ENCODE measurements around the gene TBC1D24.
A peak's percentile ranks its signal among the peaks of the same experiment; 100 is the strongest.

The TBC1D24 gene

GRCh38 chr16:2500430-2500917 lies 25.5 kb downstream of the TBC1D24 start:
- no peak for DNase-seq

DNA sequence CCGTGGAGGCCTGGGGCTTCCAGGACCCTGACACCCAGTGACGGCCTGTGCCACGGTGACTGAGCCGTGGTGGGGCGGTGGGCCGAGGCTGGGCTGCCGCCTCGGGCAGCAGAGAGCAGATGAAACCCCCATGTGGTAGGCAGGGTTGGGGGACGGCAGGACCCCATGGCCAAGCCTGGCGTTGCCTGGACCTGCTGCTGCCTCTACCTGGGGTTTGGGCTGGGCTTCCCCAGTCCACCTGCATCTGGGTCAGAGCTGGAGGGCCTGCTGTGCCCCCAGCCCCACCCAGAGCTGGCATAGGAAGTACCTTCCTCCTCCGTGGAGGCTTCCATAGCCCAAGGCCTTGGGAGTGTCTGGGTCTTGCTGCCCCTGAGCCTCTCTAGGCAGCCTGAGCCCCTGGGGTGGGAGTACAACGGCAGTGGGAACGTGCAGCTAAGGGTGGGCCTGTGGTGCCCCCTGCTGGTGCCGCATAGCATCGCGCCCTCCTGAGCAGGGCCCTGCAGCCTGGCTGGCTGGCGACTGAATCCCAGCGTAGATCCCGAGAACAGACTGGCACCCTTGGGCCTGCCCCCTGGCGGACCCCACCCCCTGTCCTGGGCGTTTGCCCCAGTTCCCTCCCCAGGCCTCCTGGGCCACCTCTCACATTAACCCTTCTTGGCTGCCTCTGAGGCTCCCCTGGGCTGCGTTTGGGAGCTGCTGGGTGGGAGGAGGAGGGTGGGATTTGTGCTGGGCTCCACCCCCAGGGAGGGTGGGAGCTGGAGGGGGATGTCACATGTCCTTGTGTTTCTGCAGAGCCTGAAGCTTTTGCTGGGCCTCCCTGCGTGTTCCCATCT lies 26.2 kb downstream of the TBC1D24 start:
- DNase-seq = peak; percentile 35 to 55

DNA sequence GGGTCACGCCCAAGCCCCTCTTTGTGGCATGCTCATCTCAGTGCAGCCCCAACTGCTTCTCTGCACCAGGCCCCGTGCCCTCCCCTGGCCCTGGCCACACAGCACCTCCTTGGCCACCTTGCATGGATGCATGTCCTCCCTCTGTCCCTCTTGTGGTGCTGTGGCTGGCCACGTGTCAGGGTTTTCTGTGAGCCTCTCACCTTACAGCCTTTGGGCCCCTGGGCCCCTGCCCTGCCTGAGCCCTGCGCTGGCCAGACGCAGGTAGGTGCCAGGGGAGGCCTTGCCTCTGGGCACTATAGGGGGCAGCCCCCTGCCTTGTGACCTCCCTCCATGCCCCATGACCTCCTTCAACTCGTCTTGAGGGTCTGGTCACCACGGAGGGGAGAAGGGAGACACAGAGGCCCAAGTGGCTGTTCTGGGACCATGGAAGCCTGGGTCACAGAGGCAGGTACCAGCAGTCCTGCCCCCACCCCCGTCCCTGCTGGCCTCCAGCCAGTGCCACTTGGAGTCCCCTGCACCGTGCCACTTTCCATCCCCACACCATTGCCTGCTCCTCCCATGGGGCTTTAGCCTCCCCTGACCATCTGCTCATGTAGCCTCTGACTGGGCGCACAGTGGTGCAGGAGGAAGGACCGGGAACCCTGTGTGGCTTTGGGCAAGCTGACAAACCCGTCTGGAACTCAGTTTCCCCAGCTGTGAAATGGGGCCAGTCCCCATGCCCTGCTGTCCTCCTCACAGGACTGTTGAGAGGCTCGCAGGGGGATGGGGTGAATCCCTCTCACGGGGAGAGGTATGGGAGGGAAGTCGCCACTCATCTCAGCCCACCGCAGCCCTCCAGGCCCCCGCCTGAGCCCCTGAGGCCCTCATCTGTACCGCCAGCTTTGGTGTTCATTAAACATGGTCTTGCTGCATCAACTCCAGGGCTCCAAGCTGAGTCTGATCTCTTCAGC lies 27.3 kb downstream of the TBC1D24 start:
- DNase-seq = no peak

GRCh38 chr16:2505695-2506094 lies 30.8 kb downstream of the TBC1D24 start:
- no peak for DNase-seq

DNA sequence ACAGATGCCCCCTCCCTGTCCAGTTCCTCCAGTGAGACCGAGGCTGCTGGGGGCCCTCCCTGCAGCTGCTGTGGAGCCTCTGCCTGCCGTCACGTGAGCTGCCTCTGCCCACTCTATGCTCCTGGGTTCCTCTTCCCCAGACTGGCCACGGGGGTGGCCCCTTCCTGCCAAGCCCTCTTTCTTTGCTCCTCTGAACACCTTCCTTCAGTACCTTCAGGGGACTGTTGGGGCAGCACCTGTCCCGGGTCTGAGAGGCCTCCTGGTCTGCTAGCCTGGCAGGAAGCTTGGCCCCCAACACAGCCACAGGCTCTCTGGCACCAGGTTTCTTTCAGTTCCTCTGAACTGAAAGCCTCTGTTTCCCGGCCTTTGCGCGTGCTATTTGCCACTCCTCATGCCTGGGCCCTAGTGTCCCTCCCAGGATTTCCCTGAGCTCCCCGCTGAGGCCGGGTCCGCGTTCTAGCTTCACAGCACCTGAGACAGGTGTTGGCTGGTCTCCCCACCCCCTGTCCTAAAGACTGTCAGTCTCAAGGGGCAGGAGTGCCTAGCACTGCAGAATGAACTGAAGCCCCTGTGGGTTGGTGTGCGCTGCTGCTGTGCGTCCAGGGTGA lies 32.2 kb downstream of the TBC1D24 start:
- DNase-seq = peak in 1 of 2 experiments; percentile 24

GRCh38 chr16:2507665-2508064 lies 32.7 kb downstream of the TBC1D24 start:
- DNase-seq = no peak

DNA sequence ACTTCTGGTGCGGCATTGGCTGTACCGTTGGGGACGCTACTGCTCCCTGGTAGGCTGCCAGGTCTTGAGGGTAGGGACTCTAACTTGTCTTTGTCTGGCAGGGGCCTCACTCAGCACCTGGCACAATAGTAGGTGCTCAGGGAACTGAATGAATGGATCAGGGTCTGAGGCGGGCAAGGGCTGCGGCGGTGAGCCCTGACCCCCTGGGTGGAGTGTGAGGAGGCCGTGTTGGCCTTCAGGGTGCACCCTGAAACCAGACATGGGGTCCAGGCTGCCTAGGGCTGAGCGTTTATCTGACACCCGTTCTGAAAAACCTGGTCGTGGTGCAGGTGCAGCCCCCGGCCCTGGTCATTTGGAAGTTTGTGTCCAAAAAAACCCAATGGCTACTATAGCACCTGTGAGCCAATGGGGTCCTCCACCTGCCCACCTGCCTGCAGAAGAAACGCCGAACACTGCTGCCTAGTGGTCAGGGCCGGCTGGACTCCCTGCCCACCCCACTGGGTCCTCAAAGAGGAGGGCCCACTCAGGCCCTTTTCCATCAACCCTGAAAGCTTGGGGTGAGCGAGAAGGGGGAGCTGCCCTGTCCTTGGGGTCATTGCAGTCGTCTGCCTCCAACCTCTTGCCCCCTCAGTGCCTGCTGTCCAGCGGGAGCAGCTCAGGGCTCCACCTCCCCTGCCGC lies 33.9 kb downstream of the TBC1D24 start:
- no peak for DNase-seq

DNA sequence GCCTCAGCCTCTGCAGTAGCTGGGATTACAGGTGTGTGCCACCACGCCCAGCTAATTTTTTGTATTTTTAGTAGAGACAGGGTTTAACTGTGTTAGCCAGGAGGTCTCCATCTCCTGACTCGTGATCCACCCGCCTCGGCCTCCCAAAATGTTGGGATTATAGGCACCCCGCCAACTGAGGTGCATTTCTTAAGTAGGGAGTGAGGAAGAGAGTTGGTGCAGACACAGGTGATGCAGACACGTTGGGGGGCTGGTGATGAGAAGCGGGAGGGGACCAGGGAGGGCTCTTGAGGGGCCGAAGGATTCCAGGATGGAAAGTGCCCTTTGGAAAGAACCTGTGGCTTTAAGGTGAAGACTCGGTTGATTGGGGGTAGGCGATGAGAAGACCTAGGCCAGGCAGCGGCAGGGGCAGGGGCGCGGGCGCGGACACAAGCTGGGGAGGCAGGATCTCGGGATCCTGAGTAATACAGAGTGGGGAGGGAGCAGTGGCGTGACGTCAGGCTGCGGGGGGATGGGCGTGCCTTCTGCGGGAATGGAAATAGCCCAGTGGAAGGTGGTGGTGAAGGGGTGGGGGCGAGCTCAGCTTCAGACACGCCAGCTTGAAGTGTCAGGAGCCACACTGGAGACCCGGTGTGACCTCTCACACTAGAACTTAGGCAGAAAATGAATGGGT lies 36.3 kb downstream of the TBC1D24 start:
- DNase-seq = no peak

DNA sequence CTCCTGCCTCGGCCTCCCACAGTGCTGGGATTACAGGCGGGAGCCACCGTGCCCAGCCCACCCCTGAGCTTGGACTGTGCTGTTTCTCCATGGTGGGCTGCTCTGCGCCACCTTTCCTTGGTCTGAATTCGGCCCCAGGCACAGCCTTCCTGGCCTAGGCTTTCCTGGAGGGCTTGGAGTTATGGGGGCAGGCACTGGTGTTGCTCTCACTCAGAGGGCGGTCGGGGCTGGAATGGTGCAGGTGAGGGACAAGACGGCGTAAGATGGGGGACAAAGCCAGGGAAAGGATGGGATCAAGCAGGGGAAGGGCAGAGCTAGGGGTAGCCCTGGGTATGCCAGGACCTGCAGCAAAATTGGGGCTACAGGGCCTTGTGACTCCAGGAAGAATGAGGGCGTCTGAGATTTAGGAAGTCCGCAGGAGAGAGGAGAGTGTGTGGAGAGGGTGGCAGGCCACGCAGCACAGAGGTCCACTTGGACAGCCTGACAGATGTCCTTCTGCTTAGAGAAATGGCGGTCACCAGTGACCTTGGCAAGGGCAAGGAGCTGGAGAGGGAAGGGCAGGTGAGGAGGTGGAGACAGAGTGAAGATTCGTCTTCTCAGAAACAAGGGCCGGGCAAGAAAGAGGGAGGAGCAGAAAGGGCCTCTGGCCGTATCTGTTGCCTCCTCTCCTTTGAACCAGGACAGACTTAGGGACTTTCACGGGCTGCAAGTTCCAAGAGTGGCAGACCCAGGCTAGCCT lies 37.2 kb downstream of the TBC1D24 start:
- no peak for DNase-seq

- DNase-seq = no peak
These were observed 37.9 kb downstream of the TBC1D24 start for GRCh38 chr16:2512735-2513404.

GRCh38 chr16:2513405-2514332 lies 38.7 kb downstream of the TBC1D24 start, which contains the start of gene ATP6V0C:
Gene ATP6V0C, plus strand, starts transcription at chr16:2513952. Its CDS starts 152 bp downstream, at chr16:2514104.
- DNase-seq = peak; percentile 48 to 62

DNA sequence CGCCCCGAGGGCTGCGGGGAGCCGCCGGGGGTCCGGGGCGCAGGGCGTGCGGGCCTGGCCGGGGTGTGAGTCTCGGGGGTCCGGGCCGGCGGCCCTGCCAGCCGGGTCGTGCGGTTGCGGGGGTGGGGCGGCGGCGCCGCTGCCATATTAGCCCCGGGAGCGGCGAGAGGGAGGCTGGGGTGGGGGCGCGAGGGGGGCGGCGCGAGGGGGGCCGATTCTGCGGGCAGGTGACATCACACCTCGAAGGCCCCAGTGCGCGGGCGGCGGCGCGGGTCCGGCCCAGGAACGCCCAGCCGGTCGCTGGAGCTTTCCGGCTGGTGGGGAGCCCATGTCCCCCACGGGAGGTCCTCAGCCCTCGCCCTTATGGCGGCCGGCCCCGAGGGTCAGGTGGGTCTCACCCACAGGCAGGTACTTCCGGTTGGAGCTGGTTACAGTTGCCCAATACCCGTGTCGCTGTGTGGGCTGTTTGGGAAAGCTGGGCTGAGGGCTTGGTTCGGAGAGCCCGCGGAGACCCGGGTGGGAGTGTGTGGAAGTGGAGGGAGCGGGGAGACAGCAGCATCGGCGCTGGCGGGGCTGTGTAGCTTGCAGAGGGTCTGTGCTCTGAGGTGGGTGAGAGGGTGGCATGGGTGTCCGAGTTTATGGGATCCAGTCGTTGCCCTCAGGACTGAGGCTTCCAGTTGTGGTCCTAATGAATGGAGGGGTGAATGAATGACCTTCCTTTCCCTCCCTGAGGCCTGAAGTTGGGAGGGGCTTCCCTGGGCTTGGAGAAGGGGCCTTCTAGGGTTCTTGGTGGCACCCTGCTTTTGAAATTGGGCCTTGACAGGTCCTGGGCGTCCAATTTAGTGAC lies 39.6 kb downstream of the TBC1D24 start:
- DNase-seq = no peak

GRCh38 chr16:2515180-2515851 lies 40.4 kb downstream of the TBC1D24 start:
- no peak for DNase-seq

DNA sequence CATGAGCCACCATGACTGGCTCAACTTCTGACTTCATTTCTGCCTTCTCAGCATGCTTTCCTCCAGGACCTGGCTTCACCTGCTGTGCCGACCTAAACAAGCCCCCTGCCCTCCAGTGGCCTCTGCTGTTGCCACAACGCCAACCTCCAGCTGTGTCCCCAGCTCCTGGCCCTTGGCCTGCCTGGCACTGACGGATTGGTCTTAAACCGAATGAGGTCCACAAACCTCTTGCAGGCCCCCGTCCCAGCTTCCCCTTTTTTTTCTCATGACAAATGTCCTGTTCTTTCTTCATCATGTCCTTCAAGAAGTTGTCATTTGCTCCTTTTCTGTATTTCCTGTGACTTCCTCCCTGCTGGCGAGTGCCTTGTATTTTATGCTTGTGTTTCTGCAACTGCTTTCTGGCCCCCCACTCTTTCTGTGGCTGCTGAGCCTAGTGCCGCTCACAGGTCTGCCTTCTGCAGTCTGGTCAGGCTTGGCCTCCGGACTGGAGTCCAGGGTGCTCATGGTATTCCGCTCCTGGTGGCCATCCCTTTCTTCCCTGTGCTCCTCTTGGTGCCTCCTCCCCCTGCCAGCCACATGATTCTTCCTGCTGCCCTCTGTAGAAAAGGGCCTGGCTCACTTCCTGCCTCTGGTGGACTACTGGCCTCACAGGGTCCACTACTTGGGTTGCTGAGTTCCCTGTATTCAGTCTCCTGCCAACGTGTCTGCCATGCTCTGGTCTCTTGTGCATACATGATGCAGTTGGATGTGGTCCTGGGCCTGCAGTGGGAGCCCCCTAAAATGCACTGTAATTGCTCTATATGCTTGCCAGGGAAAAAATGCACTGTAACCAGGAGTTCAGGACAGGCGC lies 41.7 kb downstream of the TBC1D24 start:
- DNase-seq = peak; percentile 37 to 67

DNA sequence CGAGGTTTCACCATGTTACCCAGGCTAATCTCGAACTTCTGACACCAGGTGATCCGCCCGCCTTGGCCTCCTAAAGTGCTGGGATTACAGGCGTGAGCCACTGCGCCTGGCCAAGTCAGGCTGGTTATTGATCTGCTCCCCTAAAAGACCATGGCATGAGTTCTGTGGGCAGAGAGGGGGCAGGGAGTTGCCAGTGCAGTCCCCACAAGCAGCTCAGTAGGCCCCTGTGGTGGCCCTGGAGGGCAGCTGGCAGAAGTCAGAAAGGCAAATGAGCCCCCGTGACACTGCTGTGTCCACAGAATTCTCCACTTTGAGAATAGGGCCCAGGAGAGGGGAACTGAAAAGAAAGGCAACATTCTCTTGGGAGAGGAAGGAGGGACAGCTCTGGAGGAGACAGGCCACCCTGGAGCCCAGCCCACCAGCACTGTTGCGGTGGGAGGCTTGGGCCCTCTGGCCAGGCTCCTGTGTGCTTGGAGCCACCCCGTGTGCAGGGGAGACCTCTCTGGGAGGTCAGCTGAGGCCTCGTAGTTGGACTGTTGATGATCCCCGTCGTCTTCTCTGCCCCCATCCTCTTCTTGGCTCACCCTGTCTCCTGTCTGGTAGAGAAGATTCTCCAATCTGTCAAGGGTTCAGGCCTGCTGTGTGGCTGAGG lies 43.2 kb downstream of the TBC1D24 start:
- DNase-seq = no peak
